OCI-LY7 (cell line): ENCODE results near the gene GNPDA1. TPM values are rescaled to one million over a fixed set of nuclear protein-coding genes. Genes with fewer than 3 reads are reported as not detected.

Experiments used
- BruUV-seq: library from RNA; stranded (reverse); fragments of 400-500 nt; replicated peaks from 2 replicates; lab custom pipeline; 2021; lab: Mats Ljungman, UMichigan
- CTCF ChIA-PET: fragments of 300-600 bp; sonication (Branson Sonifier 250); formaldehyde crosslinking; loops from one replicate; lab custom pipeline; 2022; ENCODE audit warnings: antibody characterized with exemption; ENCODE audit not compliant: unreplicated experiment; lab: Charles Lee
- POLR2A ChIA-PET: fragments of 300-600 bp; sonication (Branson Sonifier 250); formaldehyde crosslinking; loops from one replicate; lab custom pipeline; 2022; ENCODE audit warnings: antibody characterized with exemption; lab: Charles Lee
- DNase-seq: peaks from one replicate; pipeline ENCODE4 v3.0.0-alpha.2; 2015; ENCODE audit warnings: low spot score
- H2AFZ ChIP-seq: fragments of 200-600 bp; sonication (generic), shearing (Covaris generic); 2 replicates; pipeline ENCODE4 v1.6.1; 2014; ENCODE audit warnings: mild to moderate bottlenecking, antibody characterized with exemption, low read length, moderate library complexity
- H3K27ac ChIP-seq: fragments of 200-600 bp; sonication (generic); 2 replicates; pipeline ENCODE4 v1.5.1; 2014; ENCODE audit warnings: mixed run types, low read depth, mild to moderate bottlenecking, moderate library complexity, low read length, inconsistent platforms; ENCODE audit not compliant: poor library complexity, severe bottlenecking
- H3K36me3 ChIP-seq: fragments of 200-600 bp; sonication (generic); 2 replicates; pipeline ENCODE4 v1.6.1; 2014; ENCODE audit warnings: mild to moderate bottlenecking, antibody characterized with exemption, low read length, moderate library complexity, mixed read lengths; ENCODE audit not compliant: insufficient read depth
- H3K4me1 ChIP-seq: fragments of 200-600 bp; sonication (generic); 2 replicates; pipeline ENCODE4 v1.5.1; 2014; ENCODE audit warnings: mild to moderate bottlenecking, low read length; ENCODE audit not compliant: insufficient read depth, poor library complexity, severe bottlenecking
- H3K4me2 ChIP-seq: fragments of 200-600 bp; sonication (generic); 2 replicates; pipeline ENCODE4 v1.6.1; 2014; ENCODE audit warnings: mild to moderate bottlenecking, low read length
- H3K4me3 ChIP-seq: fragments of 200-600 bp; sonication (generic); 2 replicates; pipeline ENCODE4 v1.5.1; 2014; ENCODE audit warnings: mild to moderate bottlenecking, low read depth, low read length; ENCODE audit not compliant: poor library complexity, severe bottlenecking
- H3K79me2 ChIP-seq: fragments of 200-600 bp; sonication (generic); 2 replicates; pipeline ENCODE4 v1.6.1; 2016; ENCODE audit warnings: low read depth, mild to moderate bottlenecking, low read length, moderate library complexity, mixed read lengths; ENCODE audit not compliant: insufficient read depth
- H3K9me2 ChIP-seq: fragments of 200-600 bp; sonication (generic); 2 replicates; pipeline ENCODE4 v1.6.1; 2016; ENCODE audit warnings: mild to moderate bottlenecking, low read length, mixed read lengths; ENCODE audit not compliant: insufficient read depth
- H3K9me3 ChIP-seq: fragments of 200-600 bp; sonication (generic); 2 replicates; pipeline ENCODE4 v1.6.1; 2014; ENCODE audit warnings: mild to moderate bottlenecking, mixed run types, low read length, mixed read lengths
- H4K20me1 ChIP-seq: fragments of 200-600 bp; sonication (generic); 2 replicates; pipeline ENCODE4 v1.6.1; 2014; ENCODE audit warnings: mild to moderate bottlenecking, antibody characterized with exemption, low read length, moderate library complexity, mixed read lengths; ENCODE audit not compliant: insufficient read depth
- EZH2phosphoT487 ChIP-seq: fragments of 200-600 bp; sonication (generic); IDR thresholded peaks from 2 replicates; pipeline ENCODE4 v1.6.1; 2018; ENCODE audit warnings: low read depth, borderline replicate concordance, mild to moderate bottlenecking, mixed run types, antibody characterized with exemption, low read length, moderate library complexity, mixed read lengths
- intact Hi-C: fragments of 100-400 bp; cut with micrococcal nuclease; formaldehyde crosslinking; loops from one replicate; pipeline ENCODE4 v1.10.0; 2022; ENCODE audit not compliant: unreplicated experiment
- total RNA-seq, 2 experiments: library from RNA; depleted of rRNA in 1 of 2; stranded (reverse); fragments of >200 nt in 1 of 2; shearing (Covaris generic) in 1 of 2; gene quantifications; 2 replicates each; pipeline ENCODE4 v1.2.3, GENCODE V29; 2014 to 2022
- TF ChIP-seq, protein P1 (sequence below): fragments of 200-600 bp; sonication (generic); conservative IDR thresholded peaks from 2 replicates; pipeline ENCODE4 v1.5.1; 2014; ENCODE audit warnings: mild to moderate bottlenecking, antibody characterized with exemption, low read length, moderate library complexity, mixed read lengths

Gene GNPDA1
- total RNA-seq, 2 experiments from 2014 or later: 20.2 to 23.1 TPM

DNA sequence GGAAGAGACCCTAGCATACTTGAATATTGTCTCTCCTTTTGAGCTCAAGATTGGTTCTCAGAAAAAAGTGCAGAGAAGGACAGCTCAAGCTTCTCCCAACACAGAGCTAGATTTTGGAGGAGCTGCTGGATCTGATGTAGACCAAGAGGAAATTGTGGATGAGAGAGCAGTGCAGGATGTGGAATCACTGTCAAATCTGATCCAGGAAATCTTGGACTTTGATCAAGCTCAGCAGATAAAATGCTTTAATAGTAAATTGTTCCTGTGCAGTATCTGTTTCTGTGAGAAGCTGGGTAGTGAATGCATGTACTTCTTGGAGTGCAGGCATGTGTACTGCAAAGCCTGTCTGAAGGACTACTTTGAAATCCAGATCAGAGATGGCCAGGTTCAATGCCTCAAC, 34.4 kb downstream of the GNPDA1 start:
- BruUV-seq: no TSS peak
- no peaks in the 10 kb centered on the region for H3K9me2 ChIP-seq
- no peak overlapping the region for H3K4me3 ChIP-seq
- intact Hi-C loops: no loop called here
- no peak overlapping the region for H3K4me2 ChIP-seq
- no peak for DNase-seq
- no peak overlapping the region for H3K27ac ChIP-seq
- H3K79me2 ChIP-seq: peaks cover 10% of the 10 kb centered on the region; the same call in 1 of the 2 replicates
- TF ChIP-seq, protein P1, sequence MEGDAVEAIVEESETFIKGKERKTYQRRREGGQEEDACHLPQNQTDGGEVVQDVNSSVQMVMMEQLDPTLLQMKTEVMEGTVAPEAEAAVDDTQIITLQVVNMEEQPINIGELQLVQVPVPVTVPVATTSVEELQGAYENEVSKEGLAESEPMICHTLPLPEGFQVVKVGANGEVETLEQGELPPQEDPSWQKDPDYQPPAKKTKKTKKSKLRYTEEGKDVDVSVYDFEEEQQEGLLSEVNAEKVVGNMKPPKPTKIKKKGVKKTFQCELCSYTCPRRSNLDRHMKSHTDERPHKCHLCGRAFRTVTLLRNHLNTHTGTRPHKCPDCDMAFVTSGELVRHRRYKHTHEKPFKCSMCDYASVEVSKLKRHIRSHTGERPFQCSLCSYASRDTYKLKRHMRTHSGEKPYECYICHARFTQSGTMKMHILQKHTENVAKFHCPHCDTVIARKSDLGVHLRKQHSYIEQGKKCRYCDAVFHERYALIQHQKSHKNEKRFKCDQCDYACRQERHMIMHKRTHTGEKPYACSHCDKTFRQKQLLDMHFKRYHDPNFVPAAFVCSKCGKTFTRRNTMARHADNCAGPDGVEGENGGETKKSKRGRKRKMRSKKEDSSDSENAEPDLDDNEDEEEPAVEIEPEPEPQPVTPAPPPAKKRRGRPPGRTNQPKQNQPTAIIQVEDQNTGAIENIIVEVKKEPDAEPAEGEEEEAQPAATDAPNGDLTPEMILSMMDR: no peak
- TF ChIP-seq EZH2phosphoT487: no peak
- ChIA-PET CTCF (no interaction called here), POLR2A (interaction anchor here (0.5 to 3.2 kb wide), 5 partner anchors 11 to 417 kb away, joined by 3 to 12 read pairs (median 4); partner anchors contain the start of gene GNPDA1)
- no peaks in the 10 kb centered on the region for H3K9me3 ChIP-seq
- no peaks in the 10 kb centered on the region for H4K20me1 ChIP-seq
- H2AFZ ChIP-seq: no peak overlapping the region
- H3K36me3 ChIP-seq: peaks cover 98% of the 10 kb centered on the region
- H3K4me1 ChIP-seq: no peaks in the 10 kb centered on the region

DNA sequence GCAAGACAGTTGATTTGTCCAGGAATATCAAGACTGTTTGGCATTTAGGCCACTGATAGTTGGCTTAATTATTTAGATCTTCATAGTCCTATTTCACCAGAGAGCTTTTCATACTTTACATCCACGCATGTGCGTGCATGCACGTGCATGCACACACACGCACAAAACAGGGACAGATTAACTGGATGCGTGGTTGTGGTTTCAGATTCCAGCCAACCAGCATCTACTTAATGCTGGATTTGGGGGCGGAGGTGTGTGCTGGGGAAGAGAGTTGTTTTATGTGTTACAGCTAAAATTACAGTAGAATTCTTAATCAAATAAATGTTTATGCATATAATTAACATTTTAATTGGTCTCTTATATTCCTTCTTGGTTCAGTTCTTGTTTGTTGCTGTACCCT, 36.7 kb downstream of the GNPDA1 start:
- Histone ChIP-seq H3K4me3 (no peak overlapping the region), H3K9me2 (no peaks in the 10 kb centered on the region), H4K20me1 (no peaks in the 10 kb centered on the region), H3K36me3 (peaks cover 95% of the 10 kb centered on the region), H3K79me2 (peaks cover 21% of the 10 kb centered on the region; the same call in 1 of the 2 replicates), H3K4me1 (peaks cover 2% of the 10 kb centered on the region), H3K27ac (no peak overlapping the region), H2AFZ (no peak overlapping the region), H3K4me2 (no peak overlapping the region), H3K9me3 (no peaks in the 10 kb centered on the region)
- no peak for TF ChIP-seq EZH2phosphoT487
- TF ChIP-seq, protein P1: no peak
- no TSS peak for BruUV-seq
- ChIA-PET POLR2A (interaction anchor here (0.7 to 3.2 kb wide), 6 partner anchors 9 to 391 kb away, joined by 3 to 12 read pairs (median 6); partner anchors contain the start of gene GNPDA1), CTCF (interaction anchor here (0.8 to 1.4 kb wide), 2 partner anchors 15 to 36 kb away, joined by 3 read pairs; partner anchors contain the start of gene GNPDA1)
- intact Hi-C loops: no loop called here
- no peak for DNase-seq

DNA sequence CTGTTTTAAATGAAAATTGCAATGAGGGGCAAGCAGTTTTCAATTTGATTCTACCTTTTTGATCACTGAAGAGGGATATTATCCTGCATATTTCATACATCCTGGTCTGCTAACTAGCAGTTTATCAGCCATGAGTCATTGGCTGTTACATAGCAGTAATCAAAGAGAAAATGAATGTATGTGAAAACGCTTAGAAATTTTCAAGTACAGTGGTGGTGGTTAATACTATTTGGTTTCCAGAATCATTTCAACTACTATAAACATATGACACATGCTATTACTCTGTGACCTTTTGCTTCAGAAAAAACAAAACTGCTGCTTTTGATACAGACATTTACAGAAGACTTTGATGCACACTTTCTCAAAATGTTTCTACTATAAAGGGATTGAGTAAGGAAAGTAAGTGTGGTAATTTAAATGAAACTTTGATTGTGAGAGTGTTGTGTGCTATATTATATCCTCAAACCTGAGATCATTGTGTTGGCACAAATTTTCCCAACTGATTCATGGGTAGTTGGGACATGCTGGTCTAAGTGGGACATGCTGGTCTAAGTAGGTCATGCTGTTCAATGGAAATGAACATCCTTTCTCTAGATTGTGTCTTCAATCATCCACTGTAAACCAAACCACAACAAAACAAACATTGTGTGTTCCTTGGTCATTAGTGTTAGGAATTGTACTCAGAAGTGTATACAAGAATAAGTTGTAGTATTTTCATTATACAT, 38.8 kb downstream of the GNPDA1 start:
- Histone ChIP-seq H3K9me3 (no peaks in the 10 kb centered on the region), H3K36me3 (peaks cover 77% of the 10 kb centered on the region), H2AFZ (no peak overlapping the region), H3K4me3 (no peak overlapping the region), H3K9me2 (no peaks in the 10 kb centered on the region), H4K20me1 (no peaks in the 10 kb centered on the region), H3K4me2 (no peak overlapping the region), H3K4me1 (peaks cover 16% of the 10 kb centered on the region), H3K79me2 (peaks cover 42% of the 10 kb centered on the region), H3K27ac (no peak overlapping the region)
- intact Hi-C loops: no loop called here
- DNase-seq: no peak
- no TSS peak for BruUV-seq
- POLR2A ChIA-PET: no interaction called here
- TF ChIP-seq, protein P1: no peak
- no peak for TF ChIP-seq EZH2phosphoT487
- CTCF ChIA-PET: no interaction called here
